ENCODE measurements around the gene WDR73.

- TF ChIP-seq CTCF (IDR thresholded peaks at IDR 0.05) = no peak
- TF ChIP-seq POLR2AphosphoS5 (IDR thresholded peaks at IDR 0.05) = no peak
These were observed 25.1 kb downstream of the WDR73 start for GRCh38 chr15:84629033-84629432.

All from upper lobe of left lung (tissue), 4 donors.